ENCODE data around the gene TSPAN7. TPM values are rescaled to one million over a fixed set of nuclear protein-coding genes. Genes with fewer than 3 reads are reported as not detected.

Gene TSPAN7
- polyA plus RNA-seq, 2 of the 4 experiments (the other 2 are of a cell fraction): 2.5 to 6.1 TPM

GRCh38 chrX:38539748-38540147 lies 21.6 kb upstream of the TSPAN7 start:
- DNase-seq (ENCODE audit: low read depth in 1 of 2, low spot score in 1 of 2) (no peak), FAIRE-seq (no peak), ATAC-seq (no peak)
- Histone ChIP-seq H3K4me1 (no peaks in the 10 kb centered on the region), H3K27ac (no peak overlapping the region), H3K9me3 (no peaks in the 10 kb centered on the region), H3K4me2 (no peak overlapping the region), H3K4me3 (no peak overlapping the region)
- TF ChIP-seq JUN (IDR thresholded peaks at IDR 0.05): no peak
- TF ChIP-seq HOXB5 (CRISPR knock-in tag; IDR thresholded peaks at IDR 0.05): no peak
- TF ChIP-seq USF2 (IDR thresholded peaks at IDR 0.05): no peak
- 36% methylated on average over 1 of the region's 1 CpG for WGBS (ENCODE audit: missing lambda C conversion rate)
- POLR2A ChIA-PET: no interaction called here
- CTCF ChIA-PET: no interaction called here

GRCh38 chrX:38548508-38548907 lies 12.8 kb upstream of the TSPAN7 start:
- TF ChIP-seq HES2 (IDR thresholded peaks at IDR 0.05): no peak
- no peak for TF ChIP-seq JUN (IDR thresholded peaks at IDR 0.05)
- no peak for TF ChIP-seq ZNF302 (CRISPR knock-in tag; IDR thresholded peaks at IDR 0.05)
- no peak for TF ChIP-seq MAZ (IDR thresholded peaks at IDR 0.05; ENCODE audit: borderline replicate concordance, low read depth, low read length)
- no peak for TF ChIP-seq KDM5A (IDR thresholded peaks at IDR 0.05)
- TF ChIP-seq BHLHE40 (IDR thresholded peaks at IDR 0.05; ENCODE audit: low read depth, low read length): no peak
- no peak for TF ChIP-seq HMGXB4 (CRISPR knock-in tag; IDR thresholded peaks at IDR 0.05; ENCODE audit: borderline replicate concordance)
- no peak for TF ChIP-seq TP53 (CRISPR knock-in tag; IDR thresholded peaks at IDR 0.05)
- no peak for TF ChIP-seq CHD2 (IDR thresholded peaks at IDR 0.05; ENCODE audit: low read length, partially characterized antibody)
- no peak for TF ChIP-seq GATA3 (IDR thresholded peaks at IDR 0.05; ENCODE audit: borderline replicate concordance)
- no peak for TF ChIP-seq HEYL (CRISPR knock-in tag; IDR thresholded peaks at IDR 0.05)
- no peak for TF ChIP-seq POLR2A (IDR thresholded peaks at IDR 0.05; ENCODE audit: low read length)
- TF ChIP-seq SREBF2 (IDR thresholded peaks at IDR 0.05): no peak
- no peak for TF ChIP-seq ZSCAN20 (CRISPR knock-in tag; IDR thresholded peaks at IDR 0.05)
- TF ChIP-seq SMC3 (IDR thresholded peaks at IDR 0.05): no peak
- TF ChIP-seq KDM1A (IDR thresholded peaks at IDR 0.05; ENCODE audit: low read depth): no peak
- no peak for TF ChIP-seq RNF2 (IDR thresholded peaks at IDR 0.05; ENCODE audit: borderline replicate concordance, low read depth)
- TF ChIP-seq RARB (CRISPR knock-in tag; IDR thresholded peaks at IDR 0.05): no peak
- no peak for TF ChIP-seq POLR2AphosphoS2 (conservative IDR thresholded peaks at IDR 0.05; ENCODE audit: low read length)
- no peak for TF ChIP-seq HOXB5 (CRISPR knock-in tag; IDR thresholded peaks at IDR 0.05)
- CTCF ChIA-PET: no interaction called here
- POLR2A ChIA-PET: no interaction called here
- no peaks in the 10 kb centered on the region for H3K4me1 ChIP-seq
- no peak overlapping the region for H3K4me2 ChIP-seq
- ATAC-seq: no peak
- no peaks in the 10 kb centered on the region for H3K9me3 ChIP-seq
- no peak for DNase-seq (ENCODE audit: low read depth in 1 of 2, low spot score in 1 of 2)
- H3K4me3 ChIP-seq: no peak overlapping the region
- no peak for FAIRE-seq
- H3K27ac ChIP-seq: no peak overlapping the region
- 24% methylated on average over 3 of the region's 3 CpGs for WGBS (ENCODE audit: missing lambda C conversion rate)

GRCh38 chrX:38552721-38553120 lies 8.6 kb upstream of the TSPAN7 start:
- no peak for ATAC-seq
- Histone ChIP-seq H3K9me3 (no peaks in the 10 kb centered on the region), H3K4me3 (no peak overlapping the region), H3K4me1 (no peaks in the 10 kb centered on the region), H3K4me2 (no peak overlapping the region), H3K27ac (no peak overlapping the region)
- ChIA-PET POLR2A (no interaction called here), CTCF (no interaction called here)
- TF ChIP-seq CHD2 (IDR thresholded peaks at IDR 0.05; ENCODE audit: low read length, partially characterized antibody) (no peak), MAX (IDR thresholded peaks at IDR 0.05) (no peak), USF2 (IDR thresholded peaks at IDR 0.05) (no peak)
- no peak for DNase-seq (ENCODE audit: low read depth in 1 of 2, low spot score in 1 of 2)
- 42% methylated on average over 1 of the region's 1 CpG for WGBS (ENCODE audit: missing lambda C conversion rate)
- no peak for FAIRE-seq

All from A549 (cell line).